ENCODE data around the gene SLC4A3. TPM values are rescaled to one million over a fixed set of nuclear protein-coding genes. Genes with fewer than 3 reads are reported as not detected.

SLC4A3 gene
- total and polyA plus RNA-seq, 2 donors (not counting 3 experiments of a cell fraction or from before 2014, with no cell fraction given) = 0.29 to 0.35 TPM

DNA sequence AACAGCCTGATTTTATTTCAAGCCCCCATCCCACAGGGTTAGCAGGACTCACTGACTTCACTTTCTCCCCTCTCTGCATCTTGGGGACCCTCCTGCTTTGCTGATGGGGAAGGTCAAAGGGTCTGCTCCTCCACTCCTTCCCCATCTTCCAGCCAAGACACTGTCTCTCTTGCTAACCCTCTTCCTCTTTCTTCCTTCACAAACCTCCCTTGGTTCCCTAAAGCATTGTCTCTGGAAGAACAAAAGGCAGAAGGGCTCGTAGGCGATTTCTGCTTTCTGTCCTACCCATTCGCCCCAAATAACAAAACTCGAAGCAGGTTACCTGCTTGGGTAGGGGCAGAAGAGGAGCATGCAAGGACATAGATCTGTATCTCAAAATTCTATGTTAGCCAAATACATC lies 5.5 kb upstream of the SLC4A3 start:
- Histone ChIP-seq H3K79me2 (ENCODE audit: control insufficient read depth, insufficient read depth, low read length) (no peaks in the 10 kb centered on the region), H3K36me3 (ENCODE audit: control insufficient read depth in 2 of 2, extremely low read depth in 1 of 2, insufficient read depth in 2 of 2, low read length in 2 of 2) (no peaks in the 10 kb centered on the region), H3K27ac (ENCODE audit: insufficient read depth, low read depth, low read length) (no peak overlapping the region), H2AFZ (ENCODE audit: low read depth, low read length) (no peak overlapping the region), H4K20me1 (replicated peaks; ENCODE audit: control insufficient read depth, extremely low read depth, insufficient read depth, low read length) (no peaks in the 10 kb centered on the region), H3K9me1 (replicated peaks; ENCODE audit: control insufficient read depth, extremely low read depth, insufficient read depth, low read length) (no peaks in the 10 kb centered on the region), H3K4me2 (ENCODE audit: insufficient read depth, low read length) (no peak overlapping the region), H3K9ac (replicated peaks; ENCODE audit: extremely low read depth, insufficient read depth, low read length) (no peak overlapping the region), H3K4me3 (replicated peaks in 1 of 3; ENCODE audit: insufficient read depth in 1 of 3, low read depth in 1 of 3, low read length in 3 of 3) (no peak overlapping the region), H3K4me1 (ENCODE audit: control insufficient read depth, extremely low read depth, insufficient read depth, low read length) (no peaks in the 10 kb centered on the region), H3K9me3 (replicated peaks; ENCODE audit: control insufficient read depth, insufficient read depth, low read length) (no peaks in the 10 kb centered on the region), H3K27me3 (ENCODE audit: control insufficient read depth in 2 of 2, insufficient read depth in 2 of 2, low read length in 2 of 2) (peaks cover 10 to 11% of the 10 kb centered on the region in 2 experiments)
- BruUV-seq (replicated peaks) = no TSS peak
- TF ChIP-seq MYC (IDR thresholded peaks at IDR 0.05; ENCODE audit: low read depth, low read length) (no peak), EZH2 (IDR thresholded peaks at IDR 0.05; ENCODE audit: borderline replicate concordance, low read depth, low read length, severe bottlenecking) (no peak), FOS (IDR thresholded peaks at IDR 0.05; ENCODE audit: borderline replicate concordance, insufficient read depth, low read length) (no peak), POLR2AphosphoS5 (IDR thresholded peaks at IDR 0.05; ENCODE audit: insufficient read depth, low read depth, low read length) (no peak), POLR2A (IDR thresholded peaks at IDR 0.05; ENCODE audit: low read depth, low read length) (no peak), MAX (IDR thresholded peaks at IDR 0.05; ENCODE audit: insufficient read depth, insufficient read length) (no peak), JUN (IDR thresholded peaks at IDR 0.05; ENCODE audit: borderline replicate concordance, insufficient read depth, insufficient read length, low read depth) (no peak), GATA2 (IDR thresholded peaks at IDR 0.05; ENCODE audit: insufficient read depth, insufficient read length, low read depth, low read length) (no peak)
- TF ChIP-seq, protein P1, sequence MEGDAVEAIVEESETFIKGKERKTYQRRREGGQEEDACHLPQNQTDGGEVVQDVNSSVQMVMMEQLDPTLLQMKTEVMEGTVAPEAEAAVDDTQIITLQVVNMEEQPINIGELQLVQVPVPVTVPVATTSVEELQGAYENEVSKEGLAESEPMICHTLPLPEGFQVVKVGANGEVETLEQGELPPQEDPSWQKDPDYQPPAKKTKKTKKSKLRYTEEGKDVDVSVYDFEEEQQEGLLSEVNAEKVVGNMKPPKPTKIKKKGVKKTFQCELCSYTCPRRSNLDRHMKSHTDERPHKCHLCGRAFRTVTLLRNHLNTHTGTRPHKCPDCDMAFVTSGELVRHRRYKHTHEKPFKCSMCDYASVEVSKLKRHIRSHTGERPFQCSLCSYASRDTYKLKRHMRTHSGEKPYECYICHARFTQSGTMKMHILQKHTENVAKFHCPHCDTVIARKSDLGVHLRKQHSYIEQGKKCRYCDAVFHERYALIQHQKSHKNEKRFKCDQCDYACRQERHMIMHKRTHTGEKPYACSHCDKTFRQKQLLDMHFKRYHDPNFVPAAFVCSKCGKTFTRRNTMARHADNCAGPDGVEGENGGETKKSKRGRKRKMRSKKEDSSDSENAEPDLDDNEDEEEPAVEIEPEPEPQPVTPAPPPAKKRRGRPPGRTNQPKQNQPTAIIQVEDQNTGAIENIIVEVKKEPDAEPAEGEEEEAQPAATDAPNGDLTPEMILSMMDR (IDR thresholded peaks at IDR 0.05; ENCODE audit: extremely low read depth in 1 of 2, insufficient read depth in 1 of 2, low read depth in 1 of 2, low read length in 2 of 2) = no peak
- dilution Hi-C loops (cut with MboI; ENCODE audit: extremely low pct_ligation_motif_present, low sequenced_read_pairs) = no loop called here
- intact Hi-C loops (cut with micrococcal nuclease) = no loop called here
- no peak for DNase-seq (ENCODE audit: low read depth, low spot score)
- FAIRE-seq = no peak
- CTCF ChIA-PET = interaction anchor here (0.9 kb wide), 1 partner anchor 21 kb away, joined by 3 read pairs; no protein-coding TSS in a partner anchor
- POLR2A ChIA-PET = no interaction called here
